GM19099 (cell line): Measurements from ENCODE around the gene CDKN2A.

Experiments
- POLR2A ChIP-seq: IDR thresholded peaks from 3 replicates; pipeline ENCODE4 v1.6.1; 2011; ENCODE audit warnings: low read depth; ENCODE audit not compliant: insufficient read length; ENCODE audit errors: extremely low read depth

CDKN2A gene

GRCh38 chr9:21972361-21972760 lies 21.8 kb downstream of the CDKN2A start:
- TF ChIP-seq POLR2A, result no peak

GRCh38 chr9:21970800-21971640 lies 23.2 kb downstream of the CDKN2A start:
- TF ChIP-seq POLR2A, result no peak

- TF ChIP-seq POLR2A, result no peak
Observed at GRCh38 chr9:21969951-21970799, 24.0 kb downstream of the CDKN2A start.

GRCh38 chr9:21969011-21969940 lies 24.9 kb downstream of the CDKN2A start:
- no peak for TF ChIP-seq POLR2A

- TF ChIP-seq POLR2A, result no peak
Observed at GRCh38 chr9:21968331-21969010, 25.7 kb downstream of the CDKN2A start.

GRCh38 chr9:21967702-21968101 lies 26.5 kb downstream of the CDKN2A start:
- no peak for TF ChIP-seq POLR2A

GRCh38 chr9:21967169-21967568 lies 27.0 kb downstream of the CDKN2A start:
- TF ChIP-seq POLR2A, result no peak

- TF ChIP-seq POLR2A, result no peak
Observed at GRCh38 chr9:21966140-21966851, 27.9 kb downstream of the CDKN2A start.

GRCh38 chr9:21965401-21965951 lies 28.7 kb downstream of the CDKN2A start:
- no peak for TF ChIP-seq POLR2A

GRCh38 chr9:21964925-21965385 lies 29.2 kb downstream of the CDKN2A start:
- TF ChIP-seq POLR2A, result no peak

GRCh38 chr9:21961569-21961968 lies 32.6 kb downstream of the CDKN2A start:
- no peak for TF ChIP-seq POLR2A

GRCh38 chr9:21958833-21959232 lies 35.4 kb downstream of the CDKN2A start:
- no peak for TF ChIP-seq POLR2A

- TF ChIP-seq POLR2A, result no peak
Observed at GRCh38 chr9:21945606-21946005, 48.6 kb downstream of the CDKN2A start.
